ENCODE measurements around the gene RCE1.

DNA sequence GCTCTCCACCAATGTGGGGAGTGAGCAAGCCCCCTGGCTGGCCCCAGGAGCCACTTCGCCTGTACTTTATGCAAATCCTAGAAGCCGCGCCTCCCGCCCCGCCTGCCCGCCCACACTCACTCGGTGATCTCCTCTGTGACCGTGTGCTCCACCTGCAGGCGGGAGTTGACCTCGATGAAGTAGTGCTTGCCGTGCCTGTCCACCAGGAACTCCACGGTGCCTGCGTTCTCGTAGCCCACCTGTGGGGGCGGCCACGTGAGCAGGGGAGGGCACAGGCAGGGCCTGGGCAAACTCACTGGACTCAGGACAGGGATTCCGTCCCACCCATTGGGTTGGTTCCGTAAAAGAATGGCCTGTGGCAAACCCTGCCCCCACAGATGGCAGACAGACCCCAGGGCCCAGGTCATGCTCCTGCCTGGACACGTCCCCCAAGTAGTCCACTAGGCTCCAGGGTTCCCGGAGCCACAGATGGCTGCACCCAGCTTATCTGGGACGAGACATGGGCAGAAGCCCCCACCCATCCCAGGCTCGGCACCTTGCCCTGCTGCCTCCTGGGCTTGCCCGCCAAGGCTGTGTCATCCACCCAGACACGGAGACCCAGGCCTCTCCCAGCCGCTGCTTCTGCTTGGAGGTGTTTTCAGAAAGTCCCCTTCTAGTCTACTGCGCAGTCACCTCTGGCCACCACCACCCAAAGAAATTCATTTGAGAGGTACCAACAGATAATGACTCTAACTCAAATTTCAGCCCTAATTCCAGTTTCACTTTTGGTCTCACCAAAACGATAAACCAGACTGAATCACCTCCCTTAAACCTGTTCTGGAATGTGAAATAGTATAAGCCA, 25.7 kb downstream of the RCE1 start:
- TF ChIP-seq, protein P1, sequence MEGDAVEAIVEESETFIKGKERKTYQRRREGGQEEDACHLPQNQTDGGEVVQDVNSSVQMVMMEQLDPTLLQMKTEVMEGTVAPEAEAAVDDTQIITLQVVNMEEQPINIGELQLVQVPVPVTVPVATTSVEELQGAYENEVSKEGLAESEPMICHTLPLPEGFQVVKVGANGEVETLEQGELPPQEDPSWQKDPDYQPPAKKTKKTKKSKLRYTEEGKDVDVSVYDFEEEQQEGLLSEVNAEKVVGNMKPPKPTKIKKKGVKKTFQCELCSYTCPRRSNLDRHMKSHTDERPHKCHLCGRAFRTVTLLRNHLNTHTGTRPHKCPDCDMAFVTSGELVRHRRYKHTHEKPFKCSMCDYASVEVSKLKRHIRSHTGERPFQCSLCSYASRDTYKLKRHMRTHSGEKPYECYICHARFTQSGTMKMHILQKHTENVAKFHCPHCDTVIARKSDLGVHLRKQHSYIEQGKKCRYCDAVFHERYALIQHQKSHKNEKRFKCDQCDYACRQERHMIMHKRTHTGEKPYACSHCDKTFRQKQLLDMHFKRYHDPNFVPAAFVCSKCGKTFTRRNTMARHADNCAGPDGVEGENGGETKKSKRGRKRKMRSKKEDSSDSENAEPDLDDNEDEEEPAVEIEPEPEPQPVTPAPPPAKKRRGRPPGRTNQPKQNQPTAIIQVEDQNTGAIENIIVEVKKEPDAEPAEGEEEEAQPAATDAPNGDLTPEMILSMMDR (IDR thresholded peaks at IDR 0.05; ENCODE audit: poor library complexity), result peak; percentile 37
- no peak for TF ChIP-seq EZH2 (IDR thresholded peaks at IDR 0.05; ENCODE audit: borderline replicate concordance)
- TF ChIP-seq EZH2phosphoT487 (IDR thresholded peaks at IDR 0.05; ENCODE audit: low read depth, severe bottlenecking, unreplicated experiment), result no peak
